NB4 (cell line): ENCODE data around the gene AP2A2.

Source experiments
- DNase-seq: peaks from one replicate; pipeline ENCODE4 v3.0.0; 2010; ENCODE audit warnings: low read depth
- H3K4me3 ChIP-seq: one replicate; pipeline ENCODE4 v1.5.1; 2011; ENCODE audit warnings: mild to moderate bottlenecking, low read depth, low read length, moderate library complexity
- MYC ChIP-seq: IDR thresholded peaks from 2 replicates; pipeline ENCODE4 v1.6.1; 2011; ENCODE audit warnings: low read depth, low read length
- POLR2A ChIP-seq: IDR thresholded peaks from 2 replicates; pipeline ENCODE4 v1.6.1; 2011; ENCODE audit warnings: mild to moderate bottlenecking; ENCODE audit not compliant: insufficient read length; ENCODE audit errors: extremely low read depth
- TF ChIP-seq, protein P1 (sequence below): IDR thresholded peaks from 2 replicates; pipeline ENCODE4 v1.6.1; 2011; ENCODE audit warnings: low read depth, low read length
- TF ChIP-seq, protein P2 (sequence below): IDR thresholded peaks from one replicate; pipeline ENCODE4 v1.5.1; 2012; ENCODE audit warnings: low read depth, low read length

The AP2A2 gene

DNA sequence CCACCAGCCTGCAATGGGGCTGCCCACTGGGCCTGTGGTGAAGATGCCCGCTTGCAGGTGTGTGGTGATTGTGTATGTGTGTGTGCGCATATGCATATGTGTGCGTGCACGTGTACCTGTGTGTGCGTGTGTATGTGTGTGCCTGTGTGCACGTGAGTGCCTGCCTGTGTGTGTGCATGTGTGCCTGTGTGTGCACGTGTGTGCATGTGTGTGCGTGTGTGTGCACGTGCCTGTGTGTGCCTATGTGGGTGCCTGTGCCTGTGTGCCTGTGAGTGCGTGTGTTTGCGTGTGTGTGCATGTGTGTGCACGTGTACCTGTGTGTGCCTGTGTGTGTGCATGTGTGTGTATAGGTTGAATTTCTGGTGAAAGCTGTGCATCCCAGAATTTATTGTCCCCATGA is 113.3 kb downstream of the AP2A2 start:
- no peak for DNase-seq
- H3K4me3 ChIP-seq: no peak overlapping the region
- no peak for TF ChIP-seq POLR2A
- TF ChIP-seq, protein P1, sequence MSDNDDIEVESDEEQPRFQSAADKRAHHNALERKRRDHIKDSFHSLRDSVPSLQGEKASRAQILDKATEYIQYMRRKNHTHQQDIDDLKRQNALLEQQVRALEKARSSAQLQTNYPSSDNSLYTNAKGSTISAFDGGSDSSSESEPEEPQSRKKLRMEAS: no peak

DNA sequence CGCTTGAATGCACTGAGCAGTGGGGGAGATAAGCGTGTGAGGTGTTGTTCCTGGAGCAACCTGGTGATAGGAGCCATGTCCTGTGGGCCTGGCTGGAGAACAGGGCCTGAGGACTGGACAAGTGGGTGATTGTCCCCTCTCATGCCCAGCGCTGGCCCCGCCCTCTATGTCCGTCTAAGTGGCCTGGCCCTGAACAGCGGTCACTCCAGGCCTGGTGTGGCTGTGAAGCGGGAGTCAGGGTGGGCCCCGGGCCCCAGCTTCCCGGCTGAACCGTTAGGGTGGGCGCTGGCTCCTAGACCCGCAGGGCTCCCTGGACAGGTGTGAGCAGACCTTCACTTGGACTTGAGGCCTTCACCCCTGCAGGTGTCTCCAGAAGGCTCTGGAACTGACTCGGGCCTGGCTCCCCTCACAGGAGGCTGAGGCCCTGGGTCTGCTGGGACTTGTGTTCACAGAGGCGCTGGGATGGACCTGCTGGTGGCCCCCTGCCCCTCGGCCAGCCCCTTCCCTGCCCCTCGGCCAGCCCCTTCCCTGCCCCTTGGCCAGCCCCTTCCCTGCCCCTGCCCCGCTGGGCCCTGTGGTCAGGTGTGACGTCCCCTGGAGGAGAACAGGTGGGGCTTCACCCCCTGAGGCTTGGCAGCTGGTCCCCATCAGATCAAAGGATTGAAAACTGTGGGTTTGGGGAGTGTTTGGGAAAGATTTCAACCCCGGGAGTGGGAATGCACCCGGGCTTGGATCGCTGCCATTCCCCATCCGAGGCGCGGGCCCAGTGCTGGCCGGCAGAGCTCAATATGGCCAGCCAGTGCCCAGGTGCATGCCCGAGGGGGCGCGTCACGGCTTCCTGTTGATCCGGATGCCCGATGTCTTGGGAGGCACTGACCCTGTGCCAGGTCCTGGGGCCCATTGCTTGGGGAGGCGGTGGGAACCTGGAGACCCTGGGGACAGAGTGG is 114.1 kb downstream of the AP2A2 start:
- TF ChIP-seq, protein P1: no peak
- TF ChIP-seq, protein P2, sequence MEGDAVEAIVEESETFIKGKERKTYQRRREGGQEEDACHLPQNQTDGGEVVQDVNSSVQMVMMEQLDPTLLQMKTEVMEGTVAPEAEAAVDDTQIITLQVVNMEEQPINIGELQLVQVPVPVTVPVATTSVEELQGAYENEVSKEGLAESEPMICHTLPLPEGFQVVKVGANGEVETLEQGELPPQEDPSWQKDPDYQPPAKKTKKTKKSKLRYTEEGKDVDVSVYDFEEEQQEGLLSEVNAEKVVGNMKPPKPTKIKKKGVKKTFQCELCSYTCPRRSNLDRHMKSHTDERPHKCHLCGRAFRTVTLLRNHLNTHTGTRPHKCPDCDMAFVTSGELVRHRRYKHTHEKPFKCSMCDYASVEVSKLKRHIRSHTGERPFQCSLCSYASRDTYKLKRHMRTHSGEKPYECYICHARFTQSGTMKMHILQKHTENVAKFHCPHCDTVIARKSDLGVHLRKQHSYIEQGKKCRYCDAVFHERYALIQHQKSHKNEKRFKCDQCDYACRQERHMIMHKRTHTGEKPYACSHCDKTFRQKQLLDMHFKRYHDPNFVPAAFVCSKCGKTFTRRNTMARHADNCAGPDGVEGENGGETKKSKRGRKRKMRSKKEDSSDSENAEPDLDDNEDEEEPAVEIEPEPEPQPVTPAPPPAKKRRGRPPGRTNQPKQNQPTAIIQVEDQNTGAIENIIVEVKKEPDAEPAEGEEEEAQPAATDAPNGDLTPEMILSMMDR: no peak
- TF ChIP-seq POLR2A: no peak
- no peak for TF ChIP-seq MYC
- H3K4me3 ChIP-seq: no peak overlapping the region
- DNase-seq: no peak

DNA sequence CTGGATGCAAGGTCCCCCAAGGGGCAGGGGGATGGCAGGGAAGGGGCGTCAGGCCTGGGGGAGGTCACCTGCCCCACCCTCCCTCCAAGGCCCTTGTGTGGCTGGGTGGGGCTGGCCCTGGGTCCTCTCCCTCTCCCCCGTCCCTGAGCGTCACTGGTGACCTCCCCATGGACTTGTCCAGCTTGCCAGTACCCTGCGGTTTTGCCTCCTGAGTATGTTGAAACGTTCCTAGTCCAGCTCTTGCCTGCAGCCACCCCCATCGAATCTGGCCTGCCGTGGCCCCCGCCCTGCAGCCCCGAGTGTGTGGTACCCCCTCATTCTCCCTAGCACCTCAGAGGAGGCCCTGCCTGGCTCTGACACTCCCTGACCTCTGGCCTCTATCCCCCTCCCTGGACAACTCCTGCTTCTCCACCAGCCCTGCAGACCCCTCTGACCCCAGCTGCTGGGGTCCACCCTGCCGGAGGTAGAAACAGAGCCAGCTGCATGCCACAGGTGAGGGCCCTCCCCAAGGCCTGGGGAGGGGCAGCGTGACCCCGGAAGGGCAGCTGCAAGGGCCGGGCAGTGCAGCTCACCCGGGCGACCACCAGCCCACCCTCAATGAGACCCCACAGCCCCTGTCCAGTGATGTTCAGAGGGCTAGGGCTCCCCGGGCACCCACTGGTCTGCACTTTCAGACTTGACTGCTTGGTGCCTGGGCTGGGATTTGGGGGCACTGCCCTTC is 114.9 kb downstream of the AP2A2 start:
- DNase-seq: no peak
- no peak overlapping the region for H3K4me3 ChIP-seq
- no peak for TF ChIP-seq MYC
- TF ChIP-seq POLR2A: no peak
- TF ChIP-seq, protein P2: no peak
- TF ChIP-seq, protein P1: no peak

DNA sequence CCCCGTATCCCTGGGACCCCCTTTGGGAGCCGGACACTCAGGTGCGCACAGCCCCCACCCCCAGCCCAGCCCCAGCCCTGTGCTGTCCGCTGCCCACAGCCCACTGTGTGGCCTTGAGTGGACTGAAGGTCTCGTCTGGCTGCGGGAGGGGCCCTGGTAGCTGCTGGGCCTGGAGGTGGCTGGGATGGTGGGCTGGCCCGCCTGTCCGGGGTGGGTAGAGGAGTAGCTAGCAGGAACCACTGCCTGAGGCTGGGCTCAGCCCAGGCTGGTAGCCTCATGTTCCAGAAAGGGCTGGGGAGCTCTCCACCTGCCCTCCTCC is 115.4 kb downstream of the AP2A2 start:
- H3K4me3 ChIP-seq: no peak overlapping the region
- TF ChIP-seq MYC (no peak), POLR2A (no peak)
- TF ChIP-seq, protein P2: no peak
- TF ChIP-seq, protein P1: no peak
- no peak for DNase-seq

DNA sequence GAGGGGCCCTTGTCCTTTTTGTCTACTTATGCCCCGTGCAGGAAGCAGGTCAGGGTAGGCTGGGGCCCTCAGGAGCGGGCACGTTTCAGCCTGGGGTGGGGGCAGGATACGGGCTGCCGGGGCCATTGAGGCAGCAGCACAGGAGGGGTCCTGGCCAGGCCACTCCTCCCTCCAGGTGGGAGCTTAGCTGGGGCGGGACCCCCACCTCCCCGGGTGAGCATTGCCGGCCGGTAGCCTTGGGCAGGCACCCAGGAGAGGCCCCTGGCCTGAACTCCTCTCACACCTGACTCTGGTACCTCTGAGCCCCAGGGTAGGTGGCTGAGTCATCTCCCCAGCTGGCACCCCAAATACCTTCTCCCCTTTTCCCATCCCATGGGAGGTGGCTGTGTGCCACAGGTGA is 115.8 kb downstream of the AP2A2 start:
- no peak overlapping the region for H3K4me3 ChIP-seq
- TF ChIP-seq POLR2A (no peak), MYC (no peak)
- TF ChIP-seq, protein P1: no peak
- TF ChIP-seq, protein P2: no peak
- no peak for DNase-seq
